K562 (cell line): ENCODE results near the gene GLIS2. TPM values are rescaled to one million over a fixed set of nuclear protein-coding genes. Genes with fewer than 3 reads are reported as not detected.

Experiments used
- ATAC-seq: fragments of 200-7000 bp; cut with Tn5 transposase; 3 replicates; pipeline ENCODE4 v1.9.1; 2020; ENCODE audit warnings: moderate library complexity
- BruUV-seq: library from RNA; stranded (reverse); fragments of 400-500 nt; replicated peaks from 2 replicates; lab custom pipeline; 2021; lab: Mats Ljungman, UMichigan
- CTCF ChIA-PET: fragments of 300-600 bp; formaldehyde crosslinking; extraction: SDS; loops from one replicate; lab custom pipeline; 2021; ENCODE audit warnings: low intra/inter-chr PET ratio; lab: Yijun Ruan, JAX
- POLR2A ChIA-PET: fragments of 300-600, 350-650 bp; sonication (Branson Sonifier 250); formaldehyde crosslinking; extraction: SDS; loops from one replicate; lab custom pipeline; 2021; ENCODE audit warnings: antibody characterized with exemption, inconsistent platforms; lab: Yijun Ruan, JAX
- DNase-seq, 4 experiments: peaks; one replicate each; pipeline versions ENCODE4 v3.0.0 to v3.0.0-alpha.2; 2011 to 2018; ENCODE audit warnings: low spot score in 3 of 4, mixed read lengths in 3 of 4; ENCODE audit errors: extremely low read depth in 1 of 4
- FAIRE-seq: peaks from 2 replicates; lab custom pipeline; 2011; peaks lifted over from hg19 to GRCh38; lab: Jason Lieb, UNC
- H2AFZ ChIP-seq: 2 replicates; pipeline ENCODE4 v1.6.0; 2011; ENCODE audit warnings: low read depth, low read length, control low read depth, inconsistent platforms
- H3K27ac ChIP-seq: fragments of 200-600 bp; 3 replicates; pipeline ENCODE4 v1.8.0; 2011; ENCODE audit warnings: low read depth, mild to moderate bottlenecking, control low read depth, inconsistent platforms, low read length, moderate library complexity, mixed read lengths; ENCODE audit errors: extremely low read depth
- H3K27me3 ChIP-seq, 2 experiments: fragments of 300-600 bp in 1 of 2; 2 replicates in 1 of 2; 3 replicates in 1 of 2; pipeline versions ENCODE4 v1.6.0 to v1.8.0; 2011; ENCODE audit warnings: inconsistent platforms in 2 of 2, low read length in 2 of 2, mild to moderate bottlenecking in 1 of 2, mixed read lengths in 1 of 2, moderate library complexity in 1 of 2; ENCODE audit not compliant: control insufficient read depth in 2 of 2, insufficient read depth in 2 of 2
- H3K36me3 ChIP-seq: fragments of 300-600 bp; 3 replicates; pipeline ENCODE4 v1.8.0; 2011; ENCODE audit warnings: mild to moderate bottlenecking, low read length, inconsistent platforms; ENCODE audit not compliant: control insufficient read depth, insufficient read depth
- H3K4me1 ChIP-seq, 2 experiments: fragments of 200-600 bp in 1 of 2; replicated peaks in 1 of 2; 2 replicates in 1 of 2; 3 replicates in 1 of 2; pipeline versions ENCODE4 v1.5.1 to v1.8.0; 2011; ENCODE audit warnings: inconsistent platforms in 2 of 2, low read length in 2 of 2, mild to moderate bottlenecking in 1 of 2, mixed read lengths in 1 of 2, moderate library complexity in 1 of 2; ENCODE audit not compliant: control insufficient read depth in 2 of 2, insufficient read depth in 2 of 2
- H3K4me2 ChIP-seq: 2 replicates; pipeline ENCODE4 v1.6.1; 2011; ENCODE audit warnings: low read length, control low read depth, inconsistent platforms, mixed read lengths; ENCODE audit not compliant: insufficient read depth
- H3K4me3 ChIP-seq: fragments of 200-600 bp; sonication (generic), shearing (Covaris generic); 2 replicates; pipeline ENCODE4 v1.5.1; 2016; ENCODE audit warnings: control low read depth, inconsistent platforms
- H3K79me2 ChIP-seq: fragments of 200-600 bp; 3 replicates; pipeline ENCODE4 v1.8.0; 2011; ENCODE audit warnings: low read length, inconsistent platforms; ENCODE audit not compliant: control insufficient read depth, insufficient read depth
- H3K9ac ChIP-seq, 2 experiments: 2 replicates each; pipeline versions ENCODE4 v1.6.0 to v1.6.1; 2011; ENCODE audit warnings: low read depth in 2 of 2, low read length in 2 of 2, control low read depth in 1 of 2, inconsistent platforms in 1 of 2, mild to moderate bottlenecking in 1 of 2, mixed read lengths in 1 of 2; ENCODE audit not compliant: insufficient read depth in 1 of 2
- H3K9me1 ChIP-seq: one replicate; pipeline ENCODE4 v1.6.0; 2011; ENCODE audit warnings: inconsistent platforms, mild to moderate bottlenecking, low read length, moderate library complexity; ENCODE audit not compliant: control insufficient read depth, insufficient read depth
- H3K9me3 ChIP-seq: replicated peaks from 2 replicates; pipeline ENCODE4 v1.5.1; 2011; ENCODE audit warnings: low read depth, low read length, inconsistent platforms; ENCODE audit not compliant: control insufficient read depth, insufficient read depth
- H4K20me1 ChIP-seq: replicated peaks from 2 replicates; pipeline ENCODE4 v1.6.1; 2011; ENCODE audit warnings: low read length, inconsistent platforms, mixed read lengths; ENCODE audit not compliant: control insufficient read depth, insufficient read depth
- CAMTA2 ChIP-seq: fragments of 250-450 bp; sonication (Bioruptor Pico); conservative IDR thresholded peaks from 2 replicates; pipeline ENCODE4 v1.5.1; 2022
- ELF4 ChIP-seq: fragments of 450-650 bp; formaldehyde crosslinking; IDR thresholded peaks from 2 replicates; pipeline ENCODE4 v1.4.0; 2022; ENCODE audit warnings: missing genetic modification characterization
- HNRNPL ChIP-seq: fragments of 200-400 bp; formaldehyde crosslinking; IDR thresholded peaks from 2 replicates; pipeline ENCODE4 v1.6.1; 2017; ENCODE audit warnings: low read depth, mild to moderate bottlenecking, low read length
- PHF8 ChIP-seq: fragments of 200-600 bp; sonication (generic); IDR thresholded peaks from 2 replicates; pipeline ENCODE4 v1.6.1; 2012; ENCODE audit warnings: mixed run types, mild to moderate bottlenecking, inconsistent platforms, low read length, moderate library complexity, borderline replicate concordance
- POLR2G ChIP-seq: fragments of 200-400 bp; formaldehyde crosslinking; IDR thresholded peaks from 2 replicates; pipeline ENCODE4 v1.6.1; 2017; ENCODE audit warnings: low read depth, mild to moderate bottlenecking, antibody characterized with exemption, low read length, moderate library complexity
- RBFOX2 ChIP-seq: fragments of 200-400 bp; formaldehyde crosslinking; IDR thresholded peaks from 2 replicates; pipeline ENCODE4 v1.6.1; 2017; ENCODE audit warnings: low read depth, mild to moderate bottlenecking, low read length, moderate library complexity
- SP1 ChIP-seq: sonication (generic); formaldehyde crosslinking; IDR thresholded peaks from 2 replicates; pipeline ENCODE4 v1.8.1; 2022; ENCODE audit warnings: mild to moderate bottlenecking, missing genetic modification reagents
- ZBTB7A ChIP-seq: IDR thresholded peaks from 2 replicates; pipeline ENCODE4 v1.6.1; 2011; ENCODE audit warnings: low read depth, mild to moderate bottlenecking, low read length, moderate library complexity, borderline replicate concordance; ENCODE audit not compliant: control insufficient read depth
- ZNF263 ChIP-seq: sonication (generic); formaldehyde crosslinking; IDR thresholded peaks from 2 replicates; pipeline ENCODE4 v1.8.0; 2022; ENCODE audit warnings: mild to moderate bottlenecking, missing genetic modification reagents, borderline replicate concordance
- ZNF518B ChIP-seq: fragments of 250-450 bp; sonication (Bioruptor Pico); IDR thresholded peaks from 2 replicates; pipeline ENCODE4 v1.5.0; 2021; ENCODE audit warnings: mild to moderate bottlenecking, moderate library complexity
- WGBS: fragments of 100-300 bp; shearing (Covaris generic); methylation state at CpG from one replicate; pipeline ENCODE4 v1.1.6; 2016; ENCODE audit warnings: low coverage, mixed read lengths; ENCODE audit not compliant: insufficient coverage; ENCODE audit errors: missing lambda C conversion rate; 5-methylcytosine and 5-hydroxymethylcytosine counted together
- in situ Hi-C: fragments of 300-500 bp; cut with MboI; formaldehyde crosslinking; loops from 4 replicates; pipeline ENCODE4 v1.15.0; 2018; ENCODE audit warnings: inconsistent platforms, mixed read lengths
- intact Hi-C: fragments of 100-400 bp; cut with micrococcal nuclease; formaldehyde crosslinking; loops from 2 replicates; pipeline ENCODE4 v1.14.2; 2022
- polyA plus RNA-seq, 8 experiments: library from polyadenylated mRNA; depleted of rRNA in 4 of 8; stranded (reverse) in 5 of 8; unstranded in 3 of 8; fragments of >200 nt; fragmentation: Nextera tagmentation in 2 of 8; fragmentation: Illumina TruSeq in 1 of 8; extraction: Ambion mirVana in 2 of 8; extraction: Trizol in 1 of 8; gene quantifications; 2 replicates each; pipeline versions ENCODE4 v1.2.1 to v1.2.3, GENCODE V29; 2011 to 2014; ENCODE audit warnings: inconsistent platforms in 1 of 8, missing spikeins in 1 of 8
- total RNA-seq, 7 experiments: library from RNA; depleted of rRNA in 6 of 7; stranded (reverse); fragments of >200 nt in 6 of 7; fragmentation: Illumina TruSeq in 2 of 7; extraction: Trizol in 2 of 7; gene quantifications; 2 replicates each; pipeline versions ENCODE4 v1.2.1 to v1.2.3, GENCODE V29; 2011 to 2021; ENCODE audit warnings: low replicate concordance in 1 of 7
- TF ChIP-seq, protein P1 (sequence below), 2 experiments: IDR thresholded peaks; 2 replicates each; pipeline ENCODE4 v1.6.1; 2012; ENCODE audit warnings: improper control_type of control experiment in 2 of 2, low read depth in 2 of 2, low read length in 2 of 2, borderline replicate concordance in 1 of 2

GLIS2 gene
- total and polyA plus RNA-seq, 9 of the 15 experiments (the other 6 are each of a cell fraction or from before 2014, with no cell fraction given) = 0.10 to 9.0 (median 0.57) TPM

GRCh38 chr16:4314532-4315185, 1.2 kb upstream of the GLIS2 start (continued):
- TF ChIP-seq SP1 = 0 out of 2 replicates have a peak, but pooled peaks have one; percentile 11

DNA sequence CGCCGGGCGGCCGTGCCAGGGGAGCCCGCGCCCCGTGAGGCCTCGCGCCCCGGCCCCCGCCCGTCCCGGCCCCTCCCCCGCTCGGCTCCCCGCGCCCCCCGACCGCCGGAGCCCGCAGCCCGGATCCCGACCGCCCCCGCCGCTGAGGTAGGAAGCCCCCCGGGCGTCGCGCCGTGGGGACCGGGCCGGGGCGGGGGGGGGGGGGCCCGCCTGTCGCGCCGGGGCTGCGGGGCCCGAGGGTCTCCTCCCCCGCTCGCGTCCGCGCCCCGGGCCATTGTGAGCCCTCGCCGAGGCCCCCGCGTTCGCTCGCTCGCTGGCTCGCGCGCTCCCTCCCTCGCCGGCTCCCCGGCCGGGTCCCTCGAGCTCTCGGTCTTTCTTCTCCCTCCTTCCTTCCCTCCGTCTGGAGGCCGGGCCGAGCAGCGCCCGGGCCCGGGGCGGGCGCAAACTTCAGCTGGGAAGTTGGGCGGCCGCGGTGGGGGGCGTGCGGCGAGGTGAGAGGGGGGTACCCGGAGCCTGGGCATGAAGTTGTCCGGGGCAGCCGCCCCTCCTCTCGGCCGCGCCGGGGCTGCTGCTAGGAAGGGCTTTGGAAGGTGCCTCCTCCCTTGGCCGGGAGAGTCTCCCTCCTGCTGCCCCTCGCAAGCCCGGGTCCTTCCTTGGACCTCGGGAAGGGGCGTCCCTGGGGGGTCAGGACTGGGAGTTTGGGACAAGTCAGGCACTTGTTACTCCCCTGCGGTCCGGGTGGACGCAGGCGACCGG, 419 bp downstream of the GLIS2 start:
- FAIRE-seq = no peak
- Histone ChIP-seq H2AFZ (0 out of 2 replicates have a peak overlapping the region, but pooled peaks have one; percentile 34), H3K9me1 (no peaks in the 10 kb centered on the region), H3K4me2 (peak overlapping the region; percentile 59), H3K27me3 (no peaks in the 10 kb centered on the region), H3K27ac (peak overlapping the region; percentile 51; the same call in 1 of the 3 replicates), H3K79me2 (peaks cover 19% of the 10 kb centered on the region), H3K36me3 (no peaks in the 10 kb centered on the region), H3K9me3 (no peaks in the 10 kb centered on the region), H3K4me1 (peaks cover 3 to 63% of the 10 kb centered on the region in 2 experiments; a peak in 3 of 5 replicates), H4K20me1 (peaks cover under 1% of the 10 kb centered on the region), H3K9ac (peak overlapping the region; percentile 47 to 90; a peak in 3 of 4 replicates), H3K4me3 (peak overlapping the region; percentile 54)
- in situ Hi-C loops (no loop called here), intact Hi-C loops (no loop called here)
- peak; percentile 31 for ATAC-seq
- BruUV-seq = no TSS peak
- POLR2A ChIA-PET = interaction anchor here (0.7 to 1.0 kb wide), 2 partner anchors 9 to 21 kb away, joined by 3 to 4 read pairs; no protein-coding TSS in a partner anchor
- DNase-seq = peak; percentile 59 to 69 (median 64)
- CTCF ChIA-PET = no interaction called here
- WGBS = 8% methylated on average over 26 of the region's 93 CpGs
- TF ChIP-seq ZNF518B (CRISPR knock-in tag) (no peak), HNRNPL (0 out of 2 replicates have a peak, but pooled peaks have one; percentile 3), PHF8 (peak; percentile 28; the same call in 1 of the 2 replicates), RBFOX2 (peak; percentile 57), ZNF263 (0 out of 2 replicates have a peak, but pooled peaks have one; percentile 25), ELF4 (CRISPR knock-in tag) (no peak), CAMTA2 (CRISPR knock-in tag) (no peak), ZBTB7A (peak; percentile 78; the same call in 1 of the 2 replicates), POLR2G (peak; percentile 57; the same call in 1 of the 2 replicates)
- TF ChIP-seq, protein P1, sequence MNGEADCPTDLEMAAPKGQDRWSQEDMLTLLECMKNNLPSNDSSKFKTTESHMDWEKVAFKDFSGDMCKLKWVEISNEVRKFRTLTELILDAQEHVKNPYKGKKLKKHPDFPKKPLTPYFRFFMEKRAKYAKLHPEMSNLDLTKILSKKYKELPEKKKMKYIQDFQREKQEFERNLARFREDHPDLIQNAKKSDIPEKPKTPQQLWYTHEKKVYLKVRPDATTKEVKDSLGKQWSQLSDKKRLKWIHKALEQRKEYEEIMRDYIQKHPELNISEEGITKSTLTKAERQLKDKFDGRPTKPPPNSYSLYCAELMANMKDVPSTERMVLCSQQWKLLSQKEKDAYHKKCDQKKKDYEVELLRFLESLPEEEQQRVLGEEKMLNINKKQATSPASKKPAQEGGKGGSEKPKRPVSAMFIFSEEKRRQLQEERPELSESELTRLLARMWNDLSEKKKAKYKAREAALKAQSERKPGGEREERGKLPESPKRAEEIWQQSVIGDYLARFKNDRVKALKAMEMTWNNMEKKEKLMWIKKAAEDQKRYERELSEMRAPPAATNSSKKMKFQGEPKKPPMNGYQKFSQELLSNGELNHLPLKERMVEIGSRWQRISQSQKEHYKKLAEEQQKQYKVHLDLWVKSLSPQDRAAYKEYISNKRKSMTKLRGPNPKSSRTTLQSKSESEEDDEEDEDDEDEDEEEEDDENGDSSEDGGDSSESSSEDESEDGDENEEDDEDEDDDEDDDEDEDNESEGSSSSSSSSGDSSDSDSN (IDR thresholded peaks at IDR 0.05; ENCODE audit: borderline replicate concordance in 1 of 2, low read depth in 2 of 2, low read length in 2 of 2) = peak; percentile 88 to 90; a peak in 3 of 4 replicates
